Esophagus muscularis mucosa (tissue), 4 donors: ENCODE measurements around the gene TSPYL1. TPM values are rescaled to one million over a fixed set of nuclear protein-coding genes. Genes with fewer than 3 reads are reported as not detected.
"Not testable (repeated sequence)": the region's sequence is repeated elsewhere in the genome, so short reads cannot be mapped to it uniquely, and the experiment has no call there.

Source experiments
- DNase-seq: peaks from one replicate; pipeline ENCODE4 v3.0.0-alpha.2; 2017; ENCODE audit errors: extremely low spot score
- H3K27ac ChIP-seq, 4 donors: fragments of 200-600 bp; sonication (generic); replicated peaks in 1 of 4; 1 replicate in 3 of 4; 2 replicates in 1 of 4; pipeline ENCODE4 v1.5.1; 2016 to 2019; ENCODE audit warnings: mild to moderate bottlenecking in 1 of 4
- H3K27me3 ChIP-seq, 4 donors: fragments of 200-600 bp; sonication (generic); one replicate each; pipeline versions ENCODE4 v1.5.1 to v1.6.0; 2016 to 2019
- H3K36me3 ChIP-seq, 4 donors: fragments of 200-600 bp; sonication (generic); one replicate each; pipeline ENCODE4 v1.5.1; 2016 to 2019
- H3K4me1 ChIP-seq, 4 donors: fragments of 200-600 bp; sonication (generic); one replicate each; pipeline ENCODE4 v1.5.1; 2016 to 2019
- H3K4me3 ChIP-seq, 4 donors: fragments of 200-600 bp; sonication (generic); 1 replicate in 2 of 4; 2 replicates in 2 of 4; pipeline ENCODE4 v1.5.1; 2016 to 2019; ENCODE audit warnings: mild to moderate bottlenecking in 4 of 4, moderate library complexity in 1 of 4
- H3K9me3 ChIP-seq, 4 donors: fragments of 200-600 bp; sonication (generic); 1 replicate in 3 of 4; 2 replicates in 1 of 4; pipeline ENCODE4 v1.5.1; 2016 to 2019
- EP300 ChIP-seq: sonication (generic); formaldehyde crosslinking; IDR thresholded peaks from one replicate; pipeline ENCODE4 v1.6.1; 2017; ENCODE audit warnings: antibody characterized with exemption
- POLR2A ChIP-seq: fragments of 450-650 bp; IDR thresholded peaks from one replicate; pipeline ENCODE4 v1.6.1; 2017; ENCODE audit warnings: antibody characterized with exemption, moderate library complexity, mild to moderate bottlenecking, low read depth
- POLR2AphosphoS5 ChIP-seq, 2 donors: sonication (generic); formaldehyde crosslinking; IDR thresholded peaks; one replicate each; pipeline ENCODE4 v1.6.1; 2017; ENCODE audit warnings: antibody characterized with exemption in 2 of 2
- WGBS: methylation state at CpG from one replicate; pipeline ENCODE4 v1.1.5; 2018; 5-methylcytosine and 5-hydroxymethylcytosine counted together
- intact Hi-C: fragments of 100-400 bp; cut with DNase I; formaldehyde crosslinking; loops from one replicate; pipeline ENCODE4 v1.15.1; 2023
- total RNA-seq, 4 donors: library from RNA; depleted of rRNA; stranded (reverse); fragments of >200 nt; gene quantifications; one replicate each; pipeline versions ENCODE4 v1.1.0 to v1.2.1, GENCODE V29; 2016
- TF ChIP-seq, protein P1 (sequence below), 3 experiments: fragments of 200-600 bp in 2 of 3; fragments of 450-650 bp in 1 of 3; sonication (generic) in 2 of 3; IDR thresholded peaks; one replicate each; pipeline ENCODE4 v1.5.1; 2017 to 2019; ENCODE audit warnings: antibody characterized with exemption in 3 of 3, mild to moderate bottlenecking in 2 of 3, moderate library complexity in 1 of 3

The TSPYL1 gene
- total RNA-seq, 4 donors from 2014 or later: 67.7 to 113 (median 92.5) TPM

DNA sequence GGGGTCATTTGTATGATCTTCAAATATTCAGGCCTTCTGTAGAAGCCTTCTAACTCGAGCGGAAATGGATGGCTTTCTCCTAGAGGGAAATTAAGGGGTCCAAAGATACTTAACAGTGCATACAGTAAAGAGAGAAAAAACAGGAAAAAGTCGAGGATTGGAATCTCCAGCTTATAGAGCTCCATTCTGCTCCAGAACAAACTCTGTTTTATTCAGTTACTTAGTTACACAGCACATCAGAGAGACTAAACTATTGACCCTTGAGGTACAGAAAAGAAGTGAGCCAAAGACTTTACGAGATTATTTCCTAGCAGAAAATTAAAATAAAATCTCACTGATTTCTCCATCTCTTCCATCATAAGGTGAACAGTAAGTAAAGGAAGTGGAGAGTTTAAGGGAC lies 47.3 kb upstream of the TSPYL1 start:
- no peak overlapping the region for H3K27ac ChIP-seq
- no peaks in the 10 kb centered on the region for H3K36me3 ChIP-seq

DNA sequence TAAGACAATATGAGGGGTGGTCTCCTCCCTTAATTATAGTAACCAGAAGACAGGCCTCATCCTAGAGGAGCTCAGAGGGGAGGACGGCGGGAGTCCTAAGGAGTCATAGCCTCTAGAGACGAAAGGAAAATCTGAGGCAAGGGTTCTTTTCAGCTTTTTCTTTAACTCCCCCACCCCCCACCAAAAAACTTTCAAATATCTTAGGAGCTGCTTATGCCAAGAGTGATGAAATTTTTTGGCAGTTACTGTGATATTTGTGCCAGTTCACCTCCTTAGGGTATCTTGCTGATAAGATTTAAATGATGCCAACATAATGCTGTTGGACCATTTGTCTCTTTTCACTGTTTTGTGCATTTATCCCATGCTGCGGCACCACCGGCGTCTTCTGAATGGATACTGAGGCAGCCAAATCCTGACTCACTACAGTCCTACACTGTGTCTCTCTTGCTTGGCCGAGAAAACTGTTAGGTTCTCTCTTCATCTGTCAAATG lies 46.5 kb upstream of the TSPYL1 start:
- Histone ChIP-seq H3K27ac (no peak overlapping the region), H3K9me3 (no peaks in the 10 kb centered on the region), H3K4me3 (no peak overlapping the region), H3K27me3 (no peaks in the 10 kb centered on the region), H3K4me1 (peaks cover 7 to 35% (median 19%) of the 10 kb centered on the region in 4 donors), H3K36me3 (no peaks in the 10 kb centered on the region)
- WGBS: 65% methylated on average over 7 of the region's 7 CpGs
- DNase-seq: no peak
- intact Hi-C loops: no loop called here
- TF ChIP-seq, protein P1, sequence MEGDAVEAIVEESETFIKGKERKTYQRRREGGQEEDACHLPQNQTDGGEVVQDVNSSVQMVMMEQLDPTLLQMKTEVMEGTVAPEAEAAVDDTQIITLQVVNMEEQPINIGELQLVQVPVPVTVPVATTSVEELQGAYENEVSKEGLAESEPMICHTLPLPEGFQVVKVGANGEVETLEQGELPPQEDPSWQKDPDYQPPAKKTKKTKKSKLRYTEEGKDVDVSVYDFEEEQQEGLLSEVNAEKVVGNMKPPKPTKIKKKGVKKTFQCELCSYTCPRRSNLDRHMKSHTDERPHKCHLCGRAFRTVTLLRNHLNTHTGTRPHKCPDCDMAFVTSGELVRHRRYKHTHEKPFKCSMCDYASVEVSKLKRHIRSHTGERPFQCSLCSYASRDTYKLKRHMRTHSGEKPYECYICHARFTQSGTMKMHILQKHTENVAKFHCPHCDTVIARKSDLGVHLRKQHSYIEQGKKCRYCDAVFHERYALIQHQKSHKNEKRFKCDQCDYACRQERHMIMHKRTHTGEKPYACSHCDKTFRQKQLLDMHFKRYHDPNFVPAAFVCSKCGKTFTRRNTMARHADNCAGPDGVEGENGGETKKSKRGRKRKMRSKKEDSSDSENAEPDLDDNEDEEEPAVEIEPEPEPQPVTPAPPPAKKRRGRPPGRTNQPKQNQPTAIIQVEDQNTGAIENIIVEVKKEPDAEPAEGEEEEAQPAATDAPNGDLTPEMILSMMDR (IDR thresholded peaks at IDR 0.05): no peak
- TF ChIP-seq EP300 (no peak), POLR2A (no peak), POLR2AphosphoS5 (IDR thresholded peaks at IDR 0.05) (no peak)

More for the DNA sequence above, 47.3 kb upstream of the TSPYL1 start:
- H3K4me3 ChIP-seq: no peak overlapping the region
- TF ChIP-seq, protein P1 (IDR thresholded peaks at IDR 0.05): no peak
- TF ChIP-seq EP300: no peak
- no peak for TF ChIP-seq POLR2AphosphoS5 (IDR thresholded peaks at IDR 0.05)
- no peak for TF ChIP-seq POLR2A
- no peaks in the 10 kb centered on the region for H3K27me3 ChIP-seq
- no peak for DNase-seq
- H3K9me3 ChIP-seq: no peaks in the 10 kb centered on the region
- H3K4me1 ChIP-seq: peaks cover 7 to 35% (median 19%) of the 10 kb centered on the region in 4 donors
- intact Hi-C loops: no loop called here
- WGBS: 61% methylated on average over 4 of the region's 4 CpGs

DNA sequence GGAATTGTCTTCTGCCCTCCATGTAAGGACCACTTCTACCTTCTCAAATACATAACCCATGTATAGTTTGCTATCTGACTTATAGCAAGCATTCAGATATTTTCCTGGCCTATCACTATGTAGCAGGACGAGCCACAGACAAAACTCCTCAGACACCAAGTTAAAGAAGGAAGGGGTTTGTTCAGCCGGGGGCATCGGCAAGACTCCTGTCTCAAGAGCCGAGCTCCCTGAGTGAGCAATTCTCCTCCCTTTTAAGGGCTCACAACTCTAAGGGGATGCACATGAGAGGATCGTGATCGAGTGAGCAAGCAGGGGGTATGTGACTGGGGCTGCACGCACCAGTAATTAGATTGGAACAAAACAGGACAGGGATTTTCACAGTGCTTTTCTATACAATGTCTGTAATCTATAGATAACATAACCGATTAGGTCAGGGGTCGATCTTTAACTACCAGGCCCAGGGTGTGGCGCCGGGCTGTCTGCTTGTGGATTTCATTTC lies 46.0 kb upstream of the TSPYL1 start:
- intact Hi-C loops, DNase-seq, H3K9me3 ChIP-seq, H3K4me3 ChIP-seq, H3K27me3 ChIP-seq, H3K27ac ChIP-seq, H3K36me3 ChIP-seq: not testable (repeated sequence)
- 97% methylated on average over 11 of the region's 11 CpGs for WGBS
- H3K4me1 ChIP-seq: peaks cover 7 to 35% (median 19%) of the 10 kb centered on the region in 4 donors

DNA sequence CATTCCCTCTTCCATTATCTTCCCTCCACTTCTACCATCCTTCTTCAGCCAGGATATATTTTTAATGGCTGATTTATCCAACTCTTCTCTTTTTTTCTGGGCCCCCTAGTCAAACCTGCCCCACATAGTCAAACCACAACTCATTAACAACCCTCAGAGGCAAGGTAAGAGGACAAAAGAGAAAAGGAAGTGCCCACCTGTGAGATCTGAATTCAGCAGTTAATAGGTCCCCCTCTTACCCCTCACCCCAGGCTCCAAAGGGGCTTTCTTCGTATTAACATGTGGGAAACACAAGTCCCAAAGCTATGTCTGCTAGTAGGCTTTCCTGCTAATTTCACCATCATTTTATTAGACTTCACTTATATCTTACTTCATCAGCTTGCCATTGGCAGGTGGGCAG lies 44.1 kb upstream of the TSPYL1 start:
- TF ChIP-seq POLR2A: no peak
- TF ChIP-seq, protein P1 (IDR thresholded peaks at IDR 0.05): no peak
- no peak for TF ChIP-seq EP300
- no peak for TF ChIP-seq POLR2AphosphoS5 (IDR thresholded peaks at IDR 0.05)
- H3K9me3 ChIP-seq: no peaks in the 10 kb centered on the region
- H3K27ac ChIP-seq: no peak overlapping the region
- no peak overlapping the region for H3K4me3 ChIP-seq
- no peaks in the 10 kb centered on the region for H3K36me3 ChIP-seq
- 96% methylated on average over 1 of the region's 1 CpG for WGBS
- no peaks in the 10 kb centered on the region for H3K27me3 ChIP-seq
- no peak for DNase-seq
- peaks cover 7 to 31% (median 16%) of the 10 kb centered on the region in 4 donors for H3K4me1 ChIP-seq
- intact Hi-C loops: no loop called here

DNA sequence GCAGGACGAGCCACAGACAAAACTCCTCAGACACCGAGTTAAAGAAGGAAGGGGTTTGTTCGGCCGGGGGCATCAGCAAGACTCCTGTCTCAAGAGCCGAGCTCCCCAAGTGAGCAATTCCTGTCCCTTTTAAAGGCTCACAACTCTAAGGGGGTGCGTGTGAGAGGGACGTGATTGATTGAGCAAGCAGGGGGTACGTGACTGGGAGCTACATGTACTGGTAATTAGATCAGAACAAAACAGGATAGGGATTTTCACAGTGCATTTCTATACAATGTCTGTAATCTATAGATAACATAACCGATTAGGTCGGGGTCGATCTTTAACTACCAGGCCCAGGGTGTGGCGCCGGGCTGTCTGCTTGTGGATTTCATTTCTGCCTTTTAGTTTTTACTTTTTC lies 42.2 kb upstream of the TSPYL1 start:
- H3K27ac ChIP-seq, DNase-seq, H3K9me3 ChIP-seq, intact Hi-C loops, H3K36me3 ChIP-seq, H3K4me3 ChIP-seq, H3K27me3 ChIP-seq: not testable (repeated sequence)
- WGBS: 95% methylated on average over 13 of the region's 13 CpGs
- peaks cover 3 to 14% (median 8%) of the 10 kb centered on the region in 4 donors for H3K4me1 ChIP-seq
